ENCODE data around the gene CD164L2. TPM values are rescaled to one million over a fixed set of nuclear protein-coding genes. Genes with fewer than 3 reads are reported as not detected.

Gene CD164L2
- total RNA-seq, 2 experiments from 2014 or later = not detected

DNA sequence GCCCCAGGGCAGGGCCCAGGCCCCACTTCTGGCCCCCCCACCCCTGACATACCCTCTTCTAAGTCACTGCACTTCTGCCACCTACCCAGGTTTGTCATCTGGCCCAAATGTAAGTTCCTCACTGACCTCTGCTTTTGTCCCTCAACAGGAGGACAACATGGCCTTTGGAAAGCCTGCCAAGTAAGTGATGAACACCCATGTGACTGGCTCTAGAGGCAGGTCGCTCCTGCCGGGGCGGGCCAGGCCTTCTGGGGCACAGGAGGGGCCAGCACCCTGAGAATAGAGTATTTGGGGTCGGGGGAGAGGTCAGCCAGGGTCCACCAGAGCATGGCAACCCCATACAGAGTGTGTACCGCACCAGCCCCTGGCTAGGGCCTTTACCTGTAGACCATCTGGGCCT lies 51.2 kb downstream of the CD164L2 start:
- Mint-ChIP-seq H3K27me3 (no peaks in the 10 kb centered on the region), H3K27ac (no peak overlapping the region), H3K36me3 (ENCODE audit: low read depth) (peaks cover 78% of the 10 kb centered on the region), H3K4me1 (ENCODE audit: low read depth) (peaks cover 33% of the 10 kb centered on the region), H3K4me3 (no peak overlapping the region), H3K9me3 (no peaks in the 10 kb centered on the region)
- ChIA-PET POLR2A (interaction anchor here (1.5 to 1.7 kb wide), 3 partner anchors 9 to 26 kb away, joined by 6 to 12 read pairs (median 6); partner anchors contain the start of gene SYTL1), CTCF (interaction anchor here (1.2 to 2.2 kb wide), 16 partner anchors 10 to 277 kb away, joined by 3 to 23 read pairs (median 7); partner anchors contain the start of genes MAP3K6, SYTL1 and TMEM222)
- intact Hi-C loops (cut with DNase I, micrococcal nuclease) = loop anchor here (1.0 to 2.0 kb wide), 2 partner anchors 56 to 63 kb away; no protein-coding TSS in a partner anchor
- no peak for DNase-seq
- Histone ChIP-seq H3K9me3 (ENCODE audit: control insufficient read depth in 1 of 2, insufficient read depth in 1 of 2, low read length in 2 of 2) (no peaks in the 10 kb centered on the region), H3K4me1 (ENCODE audit: insufficient read depth, low read length) (peaks cover 40% of the 10 kb centered on the region), H3K27me3 (ENCODE audit: control insufficient read depth in 1 of 2, insufficient read depth in 2 of 2, low read length in 2 of 2) (no peaks in the 10 kb centered on the region), H3K4me3 (ENCODE audit: low read length) (no peak overlapping the region), H3K27ac (ENCODE audit: low read depth in 1 of 2, low read length in 2 of 2) (no peak overlapping the region), H3K36me3 (ENCODE audit: insufficient read depth, low read length) (peaks cover 84% of the 10 kb centered on the region)
- no peak for ATAC-seq (ENCODE audit: poor library complexity)
- TF ChIP-seq CTCF (IDR thresholded peaks at IDR 0.05) = no peak

DNA sequence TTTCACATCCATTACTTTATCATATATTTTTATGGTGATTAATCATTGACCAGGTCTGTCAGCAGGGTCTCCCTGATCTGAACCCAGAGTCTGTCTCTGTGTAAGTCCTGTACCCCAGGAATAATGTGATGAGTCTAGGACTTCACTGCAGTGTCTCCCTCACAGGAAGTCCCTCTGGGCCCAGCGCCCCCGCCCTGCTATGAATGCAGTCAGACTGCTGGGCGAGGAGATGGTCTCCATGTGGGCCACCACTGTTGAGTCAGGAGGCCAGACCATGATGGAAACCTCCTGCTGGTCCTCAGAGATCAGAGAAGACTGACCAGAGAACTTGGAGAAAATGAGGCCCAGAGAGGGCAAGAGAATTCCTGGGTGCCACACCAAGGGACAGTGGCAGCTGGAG lies 51.7 kb downstream of the CD164L2 start:
- peaks cover 45% of the 10 kb centered on the region for H3K4me1 ChIP-seq (ENCODE audit: insufficient read depth, low read length)
- CTCF ChIA-PET = interaction anchor here (2.2 kb wide), 1 partner anchor 64 kb away, joined by 23 read pairs; no protein-coding TSS in a partner anchor
- intact Hi-C loops (cut with DNase I, micrococcal nuclease) = no loop called here
- ATAC-seq (ENCODE audit: poor library complexity) (no peak), DNase-seq (no peak)
- no peak overlapping the region for H3K4me3 Mint-ChIP-seq
- POLR2A ChIA-PET = no interaction called here
- peaks cover 38% of the 10 kb centered on the region for H3K4me1 Mint-ChIP-seq (ENCODE audit: low read depth)
- no peak for TF ChIP-seq CTCF (IDR thresholded peaks at IDR 0.05)
- no peak overlapping the region for H3K27ac Mint-ChIP-seq
- peaks cover 78% of the 10 kb centered on the region for H3K36me3 Mint-ChIP-seq (ENCODE audit: low read depth)
- H3K9me3 ChIP-seq (ENCODE audit: control insufficient read depth in 1 of 2, insufficient read depth in 1 of 2, low read length in 2 of 2) = no peaks in the 10 kb centered on the region
- H3K9me3 Mint-ChIP-seq = no peaks in the 10 kb centered on the region
- H3K27me3 ChIP-seq (ENCODE audit: control insufficient read depth in 1 of 2, insufficient read depth in 2 of 2, low read length in 2 of 2) = no peaks in the 10 kb centered on the region
- H3K27ac ChIP-seq (ENCODE audit: low read depth in 1 of 2, low read length in 2 of 2) = no peak overlapping the region
- H3K36me3 ChIP-seq (ENCODE audit: insufficient read depth, low read length) = peaks cover 85% of the 10 kb centered on the region
- no peaks in the 10 kb centered on the region for H3K27me3 Mint-ChIP-seq
- no peak overlapping the region for H3K4me3 ChIP-seq (ENCODE audit: low read length)

GRCh38 chr1:27330786-27331185 lies 52.3 kb downstream of the CD164L2 start:
- Histone ChIP-seq H3K27me3 (ENCODE audit: control insufficient read depth in 1 of 2, insufficient read depth in 2 of 2, low read length in 2 of 2) (no peaks in the 10 kb centered on the region), H3K4me3 (ENCODE audit: low read length) (no peak overlapping the region), H3K4me1 (ENCODE audit: insufficient read depth, low read length) (peaks cover 48% of the 10 kb centered on the region), H3K27ac (ENCODE audit: low read depth in 1 of 2, low read length in 2 of 2) (no peak overlapping the region), H3K36me3 (ENCODE audit: insufficient read depth, low read length) (peaks cover 85% of the 10 kb centered on the region), H3K9me3 (ENCODE audit: control insufficient read depth in 1 of 2, insufficient read depth in 1 of 2, low read length in 2 of 2) (no peaks in the 10 kb centered on the region)
- Mint-ChIP-seq H3K4me3 (no peak overlapping the region), H3K4me1 (ENCODE audit: low read depth) (peaks cover 44% of the 10 kb centered on the region), H3K9me3 (no peaks in the 10 kb centered on the region), H3K27ac (no peak overlapping the region), H3K36me3 (ENCODE audit: low read depth) (peaks cover 78% of the 10 kb centered on the region), H3K27me3 (no peaks in the 10 kb centered on the region)
- ChIA-PET CTCF (no interaction called here), POLR2A (no interaction called here)
- no peak for TF ChIP-seq CTCF (IDR thresholded peaks at IDR 0.05)
- no peak for DNase-seq
- intact Hi-C loops (cut with DNase I, micrococcal nuclease) = no loop called here
- no peak for ATAC-seq (ENCODE audit: poor library complexity)

Other genes with a start within 250 kb of the CD164L2 start
- 10 to 100 TPM; 14.2 to 19.0 TPM for gene SLC9A1, start 228.2 kb downstream of the CD164L2 start, total RNA-seq
- gene WDTC1, start 148.7 kb downstream of the CD164L2 start, total RNA-seq = 10 to 100 TPM; 17.7 to 18.6 TPM
- gene TMEM222, start 61.2 kb downstream of the CD164L2 start, total RNA-seq = 10 to 100 TPM; 21.8 to 22.5 TPM
- gene SYTL1, start 41.3 kb downstream of the CD164L2 start, total RNA-seq = 100 to 1,000 TPM; 135 to 140 TPM
- 1 to 10 TPM; 8.5 to 8.8 TPM for gene MAP3K6, start 16.4 kb downstream of the CD164L2 start, total RNA-seq
- not detected for gene FCN3, start 8.5 kb downstream of the CD164L2 start, total RNA-seq
- gene GPR3, start 9.3 kb upstream of the CD164L2 start, total RNA-seq = under 1 TPM; 0.14 to 0.19 TPM
- gene WASF2, start 106.8 kb upstream of the CD164L2 start, total RNA-seq = 100 to 1,000 TPM; 119 to 121 TPM
- 10 to 100 TPM; 20.8 to 22.9 TPM for gene AHDC1, start 220.8 kb upstream of the CD164L2 start, total RNA-seq